ENCODE results near the gene OSM.

Gene OSM

DNA sequence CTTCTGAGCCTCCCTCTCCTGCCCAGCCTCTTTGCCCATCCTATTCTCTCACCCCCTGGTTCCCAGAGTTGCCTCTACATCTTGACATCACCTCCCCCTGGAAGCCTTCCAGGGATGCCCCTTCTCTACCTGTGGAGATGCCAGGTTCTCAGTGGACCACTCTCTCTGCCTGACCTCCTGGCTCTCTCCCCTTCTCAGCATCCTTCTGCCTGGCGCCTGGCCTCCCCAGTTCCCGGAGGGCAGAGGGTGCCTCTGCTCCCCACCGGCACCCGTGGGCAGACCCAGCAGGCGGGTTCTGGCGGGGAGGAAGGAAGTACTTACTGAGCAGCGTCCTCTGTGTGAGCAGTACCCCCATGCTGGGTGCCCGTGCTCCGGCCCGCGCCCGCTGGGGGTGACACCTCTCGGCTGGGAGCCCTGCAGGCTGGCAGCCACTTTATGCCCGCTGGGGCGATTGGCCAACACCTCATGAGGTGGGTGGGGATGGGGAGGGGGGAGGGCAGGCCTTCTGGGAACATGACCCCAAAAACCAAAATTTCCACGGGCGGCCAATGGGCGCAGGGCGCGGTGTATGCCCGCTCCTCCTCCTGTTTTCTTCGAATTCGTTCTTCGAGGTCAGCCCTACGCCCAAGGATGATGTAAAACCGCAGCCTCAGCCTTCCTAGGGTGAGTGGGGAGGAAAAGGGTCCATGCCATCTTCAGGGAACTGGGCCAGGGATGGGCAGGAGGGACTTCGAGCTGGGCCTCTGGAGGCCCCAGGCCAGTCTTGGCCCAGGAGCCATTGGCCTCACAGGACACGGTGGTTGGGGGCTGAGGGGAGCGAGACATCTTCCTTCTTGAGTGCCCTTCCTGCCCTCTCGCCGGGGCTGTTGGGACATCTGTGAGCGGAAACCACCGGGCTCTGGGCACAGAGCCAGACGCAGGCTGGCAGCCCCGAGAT, at the start of gene OSM:
OSM (minus strand) TSS at position 407 of the 937 bp plus-strand sequence; CDS start at position 355, 52 bp downstream.
- DNase-seq, result no peak

DNA sequence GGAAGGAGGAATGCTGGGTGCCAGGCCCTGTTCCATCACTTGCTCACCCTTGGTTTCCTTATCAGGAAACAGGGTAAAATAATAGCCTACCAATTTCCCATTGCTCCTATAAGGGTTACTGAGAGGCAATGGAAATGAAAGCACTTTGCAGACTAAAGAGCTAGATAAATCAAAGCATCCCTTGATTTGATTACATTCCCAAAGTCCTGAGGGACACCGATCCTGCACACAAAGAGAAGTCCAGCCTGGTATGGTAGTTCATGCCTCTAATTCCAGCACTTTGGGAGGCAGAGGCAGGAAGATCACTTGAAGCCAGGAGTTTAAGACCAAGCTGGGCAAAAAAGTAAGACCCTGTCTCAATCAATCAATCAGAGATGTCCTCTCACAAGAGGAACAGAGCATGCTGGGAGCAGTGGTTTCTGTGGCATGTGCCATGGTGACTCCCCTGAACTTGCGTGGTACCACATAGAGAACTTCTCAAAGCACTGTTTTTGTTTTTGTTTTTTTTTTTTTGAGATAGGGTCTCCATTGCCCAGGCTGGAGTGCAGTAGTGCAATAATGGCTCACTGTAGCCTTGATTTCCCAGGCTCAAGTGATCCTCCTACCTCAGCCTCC, 49.4 kb upstream of the OSM start:
- DNase-seq, result no peak

DNA sequence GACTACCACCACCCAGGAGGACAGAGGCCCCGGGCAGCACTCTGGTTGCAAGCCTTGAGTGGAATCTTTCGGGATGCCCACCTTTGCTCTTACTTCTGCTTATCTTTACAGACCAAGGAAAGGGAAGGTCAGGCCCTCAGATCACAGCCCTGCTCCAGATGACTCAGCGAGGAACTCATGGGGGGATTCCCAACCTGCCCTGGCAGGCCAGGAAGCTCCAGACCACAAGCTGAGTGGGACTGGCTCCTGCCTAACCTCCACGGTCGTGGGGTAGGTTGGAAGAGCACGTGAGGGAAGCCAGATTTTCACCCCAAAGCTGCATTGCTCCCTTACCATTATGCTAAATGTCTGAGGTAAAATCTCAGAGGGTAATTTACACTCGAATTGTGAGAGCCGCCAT, 48.3 kb upstream of the OSM start:
- peak; percentile 71 for DNase-seq

DNA sequence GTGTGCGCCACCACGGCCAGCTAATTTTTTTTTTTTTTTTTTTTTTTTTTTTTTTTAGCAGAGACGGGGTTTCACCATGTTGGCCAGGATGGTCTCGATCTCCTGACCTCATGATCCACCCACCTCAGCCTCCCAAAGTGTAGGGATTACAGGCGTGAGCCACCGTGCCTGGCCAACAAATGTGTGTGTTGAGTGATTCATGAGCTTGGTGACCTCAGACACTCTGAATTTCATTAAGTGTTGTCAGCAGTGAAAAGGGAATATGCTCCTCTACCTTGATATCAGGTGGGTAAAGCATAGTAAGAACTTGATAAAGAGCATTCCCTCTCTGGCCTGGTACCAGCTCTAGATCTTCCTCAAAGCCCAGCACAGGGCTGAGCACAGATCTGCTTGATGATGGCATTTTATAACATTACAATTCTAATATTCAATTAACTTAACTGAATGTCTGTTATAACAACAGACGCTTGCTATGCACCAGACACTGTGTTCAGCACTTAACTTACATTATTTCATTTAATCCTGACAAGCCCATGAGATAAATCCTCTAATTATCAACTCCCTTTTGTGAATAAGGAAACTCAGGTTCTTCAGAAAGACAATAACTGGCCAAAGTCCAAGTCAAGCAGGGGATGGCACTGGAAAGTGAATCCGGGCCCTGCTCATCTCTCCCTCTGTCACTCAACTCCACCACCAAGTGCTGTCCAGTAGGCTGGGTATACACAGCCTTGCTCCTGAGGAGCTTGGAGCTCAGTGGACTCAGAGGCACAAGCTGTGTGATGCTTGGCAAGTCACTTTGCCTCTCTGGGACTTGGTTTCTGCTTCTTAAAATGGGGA, 47.1 kb upstream of the OSM start:
- no peak for DNase-seq

DNA sequence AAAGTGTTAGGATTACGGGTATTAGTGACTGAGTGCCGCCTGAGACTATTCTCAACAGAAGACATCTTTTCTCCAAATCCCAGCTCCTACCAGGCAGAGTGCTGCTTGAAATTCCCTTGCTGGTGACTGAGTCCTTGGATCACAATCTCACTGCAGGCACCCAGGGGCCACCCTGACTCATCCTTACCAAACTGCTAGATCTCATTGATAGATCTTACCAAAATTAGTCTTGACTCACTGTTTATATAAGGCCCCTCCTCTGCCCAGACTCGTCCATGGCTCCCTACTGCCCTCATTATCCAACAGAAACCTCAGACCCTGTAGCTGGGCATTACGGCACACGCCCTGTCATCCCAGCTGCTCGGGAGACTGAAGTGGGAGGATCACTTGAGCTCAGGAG, 45.4 kb upstream of the OSM start:
- peak; percentile 91 for DNase-seq

DNA sequence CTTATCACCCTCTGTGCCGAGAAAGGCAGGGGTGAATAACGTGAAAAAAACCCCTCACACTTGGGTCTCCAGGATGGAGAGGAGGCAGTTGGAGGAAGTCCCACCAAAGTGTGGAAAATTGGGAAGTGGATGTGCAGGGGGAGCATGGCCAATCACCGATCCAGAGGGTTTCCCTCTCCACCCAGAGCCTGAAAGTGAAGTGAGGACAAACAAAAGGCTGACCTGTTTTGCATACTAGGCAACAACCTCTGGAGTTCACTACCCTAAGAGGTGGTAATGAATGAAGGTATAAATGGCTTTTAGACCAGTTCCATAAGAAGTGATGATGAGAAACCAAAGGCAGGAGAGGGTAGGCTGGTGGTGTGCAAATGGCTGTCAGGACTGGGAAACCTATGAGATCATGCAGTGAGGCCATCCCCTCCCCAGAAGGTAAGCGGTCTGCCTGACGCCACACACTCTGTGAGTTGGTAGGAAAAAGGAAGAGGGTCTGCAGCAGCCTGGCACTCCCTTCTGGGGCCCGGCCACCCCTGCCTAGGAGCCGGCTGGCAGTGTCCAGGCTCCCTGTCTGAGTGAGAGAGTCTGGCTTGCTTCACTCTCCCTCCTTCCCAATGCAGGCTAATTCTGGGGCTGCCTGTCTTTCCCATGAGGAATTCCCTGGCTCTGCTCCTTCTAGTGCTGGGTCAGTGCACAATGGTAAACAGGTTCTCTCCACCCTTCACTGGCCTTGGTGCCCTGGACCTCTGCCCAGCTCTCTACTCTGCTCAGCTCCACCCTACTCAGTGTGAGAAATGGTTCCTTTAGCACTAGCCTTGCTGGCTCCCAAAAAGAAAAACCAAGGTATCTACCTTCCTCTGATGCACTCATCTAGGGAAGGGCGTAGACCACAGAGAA, 44.5 kb upstream of the OSM start:
- DNase-seq, result peak; percentile 57

DNA sequence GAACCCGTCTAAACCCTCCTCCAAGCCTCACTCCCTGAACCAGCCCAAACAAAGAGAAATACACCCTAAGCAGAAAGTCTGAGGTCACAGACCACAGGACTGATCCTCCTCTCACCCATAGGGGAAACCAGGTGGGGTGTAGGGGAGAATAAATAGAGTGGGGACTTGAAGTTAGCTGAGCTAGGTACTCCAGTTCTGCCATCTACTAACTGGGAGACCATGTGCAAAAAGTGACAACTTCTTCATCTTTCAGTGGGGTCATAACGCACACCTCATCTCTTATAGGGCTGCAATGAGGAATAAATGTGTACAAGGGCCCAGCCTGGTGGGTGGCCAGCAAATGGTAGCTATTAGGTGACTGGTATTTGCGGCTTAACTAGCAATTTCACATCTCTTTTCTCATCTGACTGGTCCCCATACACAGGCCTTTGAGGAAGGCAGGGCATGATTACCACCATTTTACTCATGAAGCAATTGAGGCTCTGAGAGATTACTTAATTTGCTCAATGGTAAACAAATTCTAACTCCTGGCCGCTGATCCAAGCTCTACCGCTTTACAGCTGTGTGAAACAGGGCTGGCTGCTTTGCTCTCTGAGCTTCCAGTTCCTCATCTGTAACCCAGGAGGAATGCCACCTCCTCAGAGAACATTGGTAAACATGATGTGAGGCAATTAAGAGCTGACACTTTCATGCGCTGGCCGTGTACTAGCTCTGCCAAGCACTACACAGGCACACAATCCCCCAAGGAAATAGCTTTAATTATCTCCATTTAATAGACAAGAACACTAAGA, 43.5 kb upstream of the OSM start:
- no peak for DNase-seq

DNA sequence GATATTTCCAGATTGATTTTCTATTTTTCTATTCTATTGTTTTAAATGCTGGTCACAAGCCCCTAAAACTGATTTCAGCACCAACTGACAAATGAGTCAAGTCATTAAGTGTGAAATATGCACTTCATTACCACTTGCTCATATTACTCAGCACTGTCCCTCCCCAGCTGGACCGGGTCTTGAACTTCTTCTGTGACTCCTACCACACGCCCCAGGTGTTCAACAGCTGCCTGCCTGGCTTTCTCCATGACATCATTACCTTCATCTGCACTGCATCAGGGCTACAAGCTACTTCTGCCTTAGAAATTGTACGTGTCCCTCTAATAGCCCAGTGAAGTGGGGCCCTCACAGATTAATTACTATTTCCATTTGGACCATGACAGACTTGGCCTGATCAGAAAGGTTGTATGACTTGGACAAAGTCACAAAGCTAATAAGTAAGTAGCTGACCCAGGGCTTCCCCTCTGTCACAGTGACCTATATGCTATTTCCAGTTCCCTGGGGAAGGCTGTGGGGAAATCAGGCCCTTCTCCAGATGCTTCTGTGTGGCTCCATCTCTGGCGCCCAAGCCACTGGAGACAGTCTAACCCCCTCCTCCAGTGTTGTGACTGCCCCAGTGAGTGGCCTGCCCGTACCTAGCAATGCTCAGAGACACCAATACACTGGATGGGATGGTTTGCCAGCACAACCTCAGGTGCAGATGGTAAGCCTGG, 42.0 kb upstream of the OSM start:
- DNase-seq, result no peak

DNA sequence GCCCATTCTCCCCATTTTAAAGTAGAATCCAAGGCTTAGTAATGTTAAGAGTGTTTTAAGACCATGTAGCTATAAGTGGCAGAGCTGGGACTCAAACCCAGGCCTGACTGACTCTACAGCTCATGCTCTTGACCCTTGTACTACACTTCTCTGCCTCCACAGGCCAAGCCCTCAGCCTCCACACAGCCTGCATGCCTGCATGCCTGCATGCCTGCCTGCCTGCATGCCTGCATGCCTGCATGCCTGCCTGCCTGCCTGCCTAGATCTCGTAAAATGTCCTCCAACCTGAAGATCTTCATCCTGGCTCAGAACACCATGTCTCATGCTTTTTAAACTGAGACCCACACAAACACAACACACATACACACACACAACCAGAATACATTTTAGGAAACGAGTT, 41.4 kb upstream of the OSM start:
- DNase-seq, result no peak

DNA sequence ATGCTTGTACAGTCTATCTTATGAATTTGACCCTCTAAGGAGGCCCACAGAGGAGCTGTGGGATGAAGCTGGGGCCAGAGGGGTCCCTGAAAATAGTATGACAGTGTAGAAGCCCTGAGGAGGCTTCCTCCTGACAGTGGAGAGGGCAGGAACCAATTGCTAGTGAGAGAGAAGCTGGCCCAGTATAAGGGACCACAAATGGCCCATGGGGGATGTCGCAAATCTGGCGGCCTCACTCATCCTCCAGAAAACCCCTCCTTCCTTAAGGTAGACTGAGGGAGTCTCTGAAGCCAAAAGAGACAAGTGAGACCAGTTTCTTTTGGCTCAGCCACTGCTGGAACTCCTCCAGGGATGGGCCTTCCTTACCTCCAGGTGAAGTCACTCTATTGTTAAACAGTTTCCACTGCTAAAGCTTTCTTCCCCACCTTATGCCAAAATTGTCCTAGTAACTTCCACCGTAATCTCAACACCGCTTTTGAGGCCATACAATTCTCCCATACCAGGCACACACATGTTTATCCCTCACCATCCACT, 40.5 kb upstream of the OSM start:
- no peak for DNase-seq

DNA sequence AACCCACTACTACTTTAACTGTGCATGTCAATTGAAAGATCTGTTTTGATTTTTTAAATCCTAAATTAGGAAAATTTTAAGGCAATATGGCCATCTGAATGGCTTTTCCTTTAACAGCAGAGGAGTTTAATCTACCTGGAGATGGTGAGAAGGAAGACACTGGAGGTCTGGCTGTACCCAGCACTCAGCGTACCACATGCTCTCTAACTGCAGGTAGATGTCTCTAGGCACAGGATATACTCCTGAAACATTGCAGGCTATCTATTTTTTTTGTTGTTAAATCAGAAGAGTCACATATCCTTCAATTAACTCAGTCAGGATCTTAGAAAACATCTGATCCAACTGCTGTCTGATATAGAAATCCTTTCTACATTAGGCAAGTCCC, 40.0 kb upstream of the OSM start:
- DNase-seq, result no peak

DNA sequence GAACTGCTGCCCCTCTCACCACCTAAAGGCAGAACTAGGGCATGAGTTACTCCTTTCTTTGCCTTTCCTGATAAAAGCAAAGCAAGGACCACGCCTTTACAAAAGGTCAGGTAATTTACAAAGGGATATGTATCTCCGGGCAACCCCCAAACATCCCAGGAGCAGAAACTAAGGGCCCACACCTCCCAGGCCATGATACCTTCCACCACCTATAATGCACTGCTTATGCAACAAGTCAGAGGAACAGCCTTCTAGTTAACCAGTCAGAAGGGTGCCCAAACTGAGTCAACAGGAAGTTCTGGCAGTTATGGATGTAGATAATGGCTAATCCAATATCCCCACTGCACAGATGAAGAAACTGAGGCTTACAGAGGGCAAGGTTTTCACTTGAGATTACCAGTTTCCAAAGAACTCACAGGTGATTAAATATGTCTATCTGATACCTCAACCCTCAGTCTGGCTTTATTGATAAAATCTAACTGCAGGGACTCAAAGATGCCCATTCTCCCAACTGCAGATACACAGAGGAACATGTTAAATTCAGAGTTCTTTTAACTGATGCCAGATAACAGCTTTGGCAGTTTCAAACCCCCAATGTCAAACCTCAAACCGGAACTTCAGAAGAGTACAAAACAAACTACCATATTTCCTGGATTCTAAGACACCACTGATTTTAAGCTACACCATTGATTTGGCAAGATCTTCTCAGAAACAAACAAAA, 39.4 kb upstream of the OSM start:
- DNase-seq, result no peak

DNA sequence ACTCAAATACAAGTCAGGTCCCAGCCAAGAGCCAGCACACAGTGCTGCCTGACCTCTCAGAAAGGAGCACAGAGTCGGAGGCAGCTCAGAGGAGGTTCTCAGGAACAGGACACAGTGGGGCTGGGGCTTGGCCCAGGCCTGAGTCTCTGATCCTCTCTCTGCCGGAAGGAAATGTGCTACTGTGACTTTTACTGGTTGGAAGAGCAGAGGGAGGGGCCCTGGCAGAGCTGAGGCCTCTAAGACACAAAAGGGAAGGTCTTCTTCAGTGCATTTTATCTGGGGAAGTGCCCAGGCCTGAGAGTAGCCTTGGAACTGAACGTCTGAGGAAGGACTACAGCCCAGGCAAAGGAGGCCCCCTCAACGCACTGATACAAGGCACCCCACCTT, 38.9 kb upstream of the OSM start:
- DNase-seq, result no peak

DNA sequence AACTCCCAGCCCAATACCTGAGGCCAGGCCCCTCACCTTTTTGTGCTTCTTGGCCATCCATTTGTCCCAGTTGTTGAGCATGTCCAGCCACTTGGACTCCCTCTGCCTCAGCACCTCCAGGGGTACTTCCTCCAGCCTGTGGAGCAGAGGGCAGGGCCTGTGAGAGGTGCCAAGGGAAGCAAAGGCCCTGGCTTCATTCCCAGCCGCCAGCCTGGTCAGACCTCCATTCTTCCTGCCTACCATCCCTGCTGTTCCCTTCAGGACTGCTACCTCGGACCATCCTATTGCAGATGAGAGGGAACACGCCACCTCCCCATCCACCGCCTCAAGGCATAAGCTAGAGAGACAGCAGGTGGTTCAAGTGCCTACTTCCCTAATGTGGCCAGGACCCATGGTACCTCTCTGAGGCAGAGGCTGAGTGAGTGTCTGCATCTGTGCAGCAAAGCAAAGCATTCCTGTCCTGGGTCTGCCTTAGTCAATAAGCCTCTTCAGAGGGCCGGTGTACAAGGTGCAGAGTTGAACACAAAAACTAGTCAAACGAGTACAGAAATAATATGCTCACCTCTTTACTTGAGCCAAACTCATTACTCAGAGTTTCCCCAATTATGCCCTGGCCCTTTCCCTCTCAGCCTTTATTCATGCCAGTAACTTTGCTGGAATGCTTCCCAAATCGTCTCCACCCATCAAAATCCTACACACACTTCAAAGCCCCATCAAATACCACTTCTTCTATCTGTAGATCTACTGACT, 38.0 kb upstream of the OSM start:
- DNase-seq, result no peak

DNA sequence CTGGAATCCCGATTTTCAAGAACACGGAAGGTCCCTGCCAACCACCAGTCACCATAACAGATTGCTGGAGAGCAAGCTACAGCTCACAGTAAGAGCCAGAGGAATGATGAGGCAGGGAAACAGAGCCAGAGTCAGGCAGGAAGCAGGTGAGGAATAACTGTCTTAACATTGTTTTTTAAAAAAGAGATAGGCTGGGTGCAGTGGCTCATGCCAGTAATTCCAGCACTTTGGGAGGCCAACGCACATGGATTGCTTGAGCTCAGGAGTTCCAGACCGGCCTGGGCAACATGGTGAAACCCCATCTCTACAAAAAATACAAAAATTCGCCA, 36.1 kb upstream of the OSM start:
- no peak for DNase-seq

DNA sequence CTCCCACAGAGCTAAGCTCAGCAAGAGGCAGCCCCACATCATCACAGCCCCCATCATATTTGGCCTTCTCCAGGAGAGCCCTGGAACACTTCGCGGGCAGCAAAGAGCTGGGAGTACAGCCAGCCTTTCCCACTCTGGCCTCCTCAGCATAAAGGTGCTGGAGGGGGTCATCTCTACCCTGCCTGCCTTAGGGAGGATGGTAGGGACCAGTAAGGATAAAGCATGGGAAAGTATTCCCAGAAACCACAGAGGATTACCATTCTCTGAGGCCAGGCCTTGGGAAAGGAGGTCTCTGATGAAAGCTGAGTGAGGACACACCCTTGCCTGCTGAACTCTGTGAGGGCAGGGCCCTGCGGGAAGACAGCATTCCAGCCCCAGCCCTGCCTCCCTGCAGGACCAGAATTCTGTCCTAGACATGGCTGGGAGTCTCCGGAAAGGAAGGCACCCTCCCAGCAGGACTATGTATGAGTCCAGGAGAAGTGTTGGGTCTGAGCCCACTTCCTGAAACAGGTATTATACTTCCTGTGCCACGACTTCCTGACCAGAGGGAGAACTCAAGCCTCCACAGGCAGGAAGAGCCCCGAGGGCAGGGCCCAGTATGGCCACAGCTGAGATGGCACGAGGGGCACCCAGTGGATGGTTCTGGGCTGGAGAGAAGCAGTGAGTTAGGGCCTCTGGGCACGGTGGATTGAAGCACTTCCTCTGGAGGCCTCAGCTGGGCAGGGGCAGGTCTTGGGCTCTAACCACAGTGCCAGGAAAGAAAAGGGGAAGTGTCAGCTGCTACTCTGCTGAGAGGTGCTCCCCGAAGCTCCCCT, 35.6 kb upstream of the OSM start:
- DNase-seq, result peak; percentile 51

DNA sequence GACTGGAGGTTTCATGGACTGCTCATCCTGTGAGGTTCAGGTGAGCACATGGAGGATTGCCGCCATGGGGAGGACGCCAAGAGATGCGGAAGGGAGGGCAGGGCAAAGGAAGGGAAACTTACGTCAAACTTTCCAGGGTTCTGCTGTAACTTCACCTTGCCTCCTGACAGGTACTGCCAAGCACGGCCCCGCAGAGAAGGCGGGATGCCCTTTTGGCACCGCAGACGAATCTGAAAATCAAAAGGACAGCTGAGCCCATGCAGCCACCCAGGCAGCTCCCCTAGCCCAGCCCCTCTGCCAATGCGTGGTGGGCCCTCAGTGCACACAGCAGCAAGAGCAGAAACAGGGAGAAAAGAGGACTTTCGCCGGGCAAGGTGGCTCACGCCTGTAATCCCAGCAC, 32.7 kb upstream of the OSM start:
- DNase-seq, result no peak

DNA sequence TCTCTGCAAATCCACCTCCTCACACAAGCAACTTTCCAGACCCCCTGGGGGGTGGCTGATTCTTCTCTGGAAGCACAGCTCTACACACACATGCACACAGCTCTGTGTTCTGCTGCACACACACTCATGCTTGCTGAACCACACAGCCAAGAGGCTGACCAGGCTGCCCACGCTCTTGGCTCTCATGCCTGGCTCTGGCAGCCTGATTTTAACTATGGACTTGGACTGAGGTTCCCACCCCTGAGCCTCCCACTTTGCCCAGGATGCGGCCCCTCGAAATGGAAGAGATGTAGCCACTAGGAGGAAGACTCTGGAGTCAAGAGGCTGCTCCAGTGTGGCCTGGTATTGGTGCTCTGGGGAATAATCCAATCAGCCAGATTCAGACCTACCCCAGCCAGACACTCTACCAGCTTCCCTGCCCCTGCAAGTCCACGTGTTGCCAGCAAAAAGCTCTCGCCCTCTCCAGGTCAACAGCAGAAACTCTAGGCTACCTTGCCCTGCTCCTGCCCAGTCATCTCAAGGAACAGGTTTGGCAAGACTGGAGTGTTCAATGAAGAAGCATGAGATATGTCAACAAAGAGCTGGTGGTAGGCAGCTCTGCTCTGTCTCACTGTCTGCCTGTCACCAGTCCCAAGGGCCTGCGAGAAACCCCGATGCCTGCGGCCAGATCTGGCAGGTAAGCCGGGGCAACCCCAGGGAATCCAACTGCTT, 31.5 kb upstream of the OSM start:
- no peak for DNase-seq
